BJ (cell line): ENCODE results near the gene SOX10. TPM values are rescaled to one million over a fixed set of nuclear protein-coding genes. Genes with fewer than 3 reads are reported as not detected.
"Not testable (repeated sequence)": the region's sequence is repeated elsewhere in the genome, so short reads cannot be mapped to it uniquely, and the experiment has no call there.

Experiments used
- CTCF ChIA-PET: fragments of 350-600 bp; formaldehyde crosslinking; extraction: SDS; loops from one replicate; lab custom pipeline; 2021; ENCODE audit warnings: antibody characterized with exemption, inconsistent platforms; lab: Yijun Ruan, JAX
- POLR2A ChIA-PET: fragments of 300-600 bp; sonication (Branson Sonifier 250); formaldehyde crosslinking; extraction: SDS; loops from one replicate; lab custom pipeline; 2021; ENCODE audit warnings: antibody characterized with exemption; lab: Charles Lee
- DNase-seq: peaks from one replicate; pipeline ENCODE4 v3.0.0-alpha.2; 2011; ENCODE audit warnings: low read depth
- H3K27me3 ChIP-seq: 2 replicates; pipeline ENCODE4 v1.6.0; 2011; ENCODE audit warnings: low read length; ENCODE audit not compliant: control insufficient read depth, insufficient read depth
- H3K36me3 ChIP-seq: 2 replicates; pipeline ENCODE4 v1.5.1; 2011; ENCODE audit warnings: low read length; ENCODE audit not compliant: control insufficient read depth, insufficient read depth
- H3K4me3 ChIP-seq: 2 replicates; pipeline ENCODE4 v1.5.1; 2011; ENCODE audit warnings: low read depth, mild to moderate bottlenecking, control low read depth, low read length
- CTCF ChIP-seq: IDR thresholded peaks from 2 replicates; pipeline ENCODE4 v1.5.1; 2011; ENCODE audit warnings: low read depth, mild to moderate bottlenecking, control low read depth, inconsistent platforms, low read length, moderate library complexity; ENCODE audit not compliant: insufficient read depth
- polyA plus RNA-seq: library from polyadenylated mRNA; depleted of rRNA; stranded (reverse); fragments of >200 nt; gene quantifications from 2 replicates; pipeline ENCODE4 v1.2.3, GENCODE V29; 2011

SOX10 gene
- polyA plus RNA-seq, 1 experiment: not detected

- no peak for DNase-seq
- ChIA-PET CTCF (interaction anchor here (1.0 to 2.2 kb wide), 2 partner anchors 14 to 116 kb away, joined by 3 to 10 read pairs; no protein-coding TSS in a partner anchor), POLR2A (no interaction called here)
- Histone ChIP-seq H3K4me3 (no peak overlapping the region), H3K27me3 (no peaks in the 10 kb centered on the region), H3K36me3 (no peaks in the 10 kb centered on the region)
- no peak for TF ChIP-seq CTCF
These were observed 4.6 kb downstream of the SOX10 start for GRCh38 chr22:37979782-37980181.

- Histone ChIP-seq H3K4me3 (no peak overlapping the region), H3K36me3 (no peaks in the 10 kb centered on the region), H3K27me3 (no peaks in the 10 kb centered on the region)
- TF ChIP-seq CTCF: no peak
- DNase-seq: no peak
- POLR2A ChIA-PET: no interaction called here
- CTCF ChIA-PET: interaction anchor here (0.7 to 2.7 kb wide), 5 partner anchors 10 to 121 kb away, joined by 3 to 10 read pairs (median 3); no protein-coding TSS in a partner anchor
These were observed 7.8 kb downstream of the SOX10 start for GRCh38 chr22:37976547-37976946.

GRCh38 chr22:37976022-37976421 lies 8.3 kb downstream of the SOX10 start:
- DNase-seq, H3K4me3 ChIP-seq, H3K27me3 ChIP-seq, POLR2A ChIA-PET, H3K36me3 ChIP-seq: not testable (repeated sequence)
- CTCF ChIA-PET: interaction anchor here (0.7 to 2.7 kb wide), 4 partner anchors 10 to 121 kb away, joined by 3 to 10 read pairs (median 4); no protein-coding TSS in a partner anchor

DNA sequence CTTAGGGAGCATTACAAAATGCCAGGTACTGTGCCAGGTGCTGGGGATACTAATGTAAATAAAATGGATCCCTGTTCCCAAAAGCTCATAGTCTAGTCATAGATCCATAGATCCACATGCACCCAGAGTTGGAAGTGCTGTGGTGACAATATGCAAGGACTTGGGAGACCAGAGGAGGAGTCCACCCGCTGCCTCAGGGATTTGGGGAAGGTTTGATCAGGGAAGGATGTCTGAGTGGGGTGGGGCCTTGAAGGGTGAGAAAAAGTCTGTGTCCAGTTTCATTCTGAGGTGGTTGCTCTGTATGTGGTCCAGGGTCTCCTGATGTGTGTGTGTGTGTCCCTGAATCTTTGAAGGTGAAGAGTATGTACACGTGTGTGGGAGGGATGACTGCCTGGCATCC lies 9.2 kb downstream of the SOX10 start:
- ChIA-PET CTCF (interaction anchor here (0.9 to 2.7 kb wide), 2 partner anchors 9 to 10 kb away, joined by 3 to 10 read pairs; no protein-coding TSS in a partner anchor), POLR2A (no interaction called here)
- no peak for TF ChIP-seq CTCF
- Histone ChIP-seq H3K4me3 (no peak overlapping the region), H3K27me3 (no peaks in the 10 kb centered on the region), H3K36me3 (no peaks in the 10 kb centered on the region; the same call in 1 of the 2 replicates)
- no peak for DNase-seq

- Histone ChIP-seq H3K27me3 (no peaks in the 10 kb centered on the region), H3K4me3 (no peak overlapping the region), H3K36me3 (peaks cover 4% of the 10 kb centered on the region)
- TF ChIP-seq CTCF: no peak
- CTCF ChIA-PET: no interaction called here
- POLR2A ChIA-PET: interaction anchor here (0.5 kb wide), 1 partner anchor 54 kb away, joined by 4 read pairs; no protein-coding TSS in a partner anchor
- DNase-seq: no peak
These were observed 10.8 kb downstream of the SOX10 start for GRCh38 chr22:37973271-37974170.
